Measurements from ENCODE around the gene DUSP1.

The DUSP1 gene

DNA sequence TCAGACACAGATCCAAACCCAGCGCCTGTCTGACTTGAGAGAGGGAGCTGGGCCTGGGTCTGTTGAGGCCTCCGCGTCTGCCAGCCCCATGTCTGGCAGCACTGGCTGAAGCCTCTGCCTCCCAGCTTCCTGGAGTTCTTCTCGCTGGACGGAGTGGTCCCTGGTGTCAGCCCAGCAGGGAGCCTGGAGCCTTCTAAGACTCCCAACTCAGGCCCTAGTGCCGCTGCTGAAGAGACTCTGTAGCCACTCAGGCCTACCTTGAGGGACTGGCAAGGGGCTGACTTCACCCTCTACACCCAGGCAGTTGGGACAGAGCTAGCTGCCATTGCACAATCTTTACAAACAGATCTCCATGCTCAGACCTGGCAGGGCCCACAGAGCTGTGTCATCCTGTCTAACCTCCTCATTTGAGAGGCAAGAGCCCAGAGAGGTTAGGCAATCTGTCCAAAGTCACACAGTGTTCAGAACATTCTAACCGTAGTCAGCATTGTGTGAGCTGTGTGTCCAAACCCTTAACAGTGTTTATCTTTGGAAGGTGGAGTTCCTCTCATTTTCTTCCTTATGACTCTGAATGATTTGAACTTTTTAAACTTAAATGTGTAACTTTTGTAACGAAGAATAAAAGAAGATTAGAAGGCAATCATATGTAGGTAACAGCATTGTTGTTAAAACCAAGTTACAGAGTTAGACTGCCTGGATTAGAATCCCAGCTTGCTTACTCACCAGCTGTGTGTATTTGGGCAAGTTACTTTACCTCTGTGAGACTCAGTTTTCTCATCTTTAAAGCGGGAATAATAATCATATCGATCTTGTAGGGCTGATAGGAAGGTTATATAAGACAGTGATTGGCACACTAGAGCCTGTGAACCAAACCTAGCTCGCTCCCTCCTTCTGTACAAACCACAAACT is 4.6 kb upstream of the DUSP1 start:
- TF ChIP-seq, protein P1, sequence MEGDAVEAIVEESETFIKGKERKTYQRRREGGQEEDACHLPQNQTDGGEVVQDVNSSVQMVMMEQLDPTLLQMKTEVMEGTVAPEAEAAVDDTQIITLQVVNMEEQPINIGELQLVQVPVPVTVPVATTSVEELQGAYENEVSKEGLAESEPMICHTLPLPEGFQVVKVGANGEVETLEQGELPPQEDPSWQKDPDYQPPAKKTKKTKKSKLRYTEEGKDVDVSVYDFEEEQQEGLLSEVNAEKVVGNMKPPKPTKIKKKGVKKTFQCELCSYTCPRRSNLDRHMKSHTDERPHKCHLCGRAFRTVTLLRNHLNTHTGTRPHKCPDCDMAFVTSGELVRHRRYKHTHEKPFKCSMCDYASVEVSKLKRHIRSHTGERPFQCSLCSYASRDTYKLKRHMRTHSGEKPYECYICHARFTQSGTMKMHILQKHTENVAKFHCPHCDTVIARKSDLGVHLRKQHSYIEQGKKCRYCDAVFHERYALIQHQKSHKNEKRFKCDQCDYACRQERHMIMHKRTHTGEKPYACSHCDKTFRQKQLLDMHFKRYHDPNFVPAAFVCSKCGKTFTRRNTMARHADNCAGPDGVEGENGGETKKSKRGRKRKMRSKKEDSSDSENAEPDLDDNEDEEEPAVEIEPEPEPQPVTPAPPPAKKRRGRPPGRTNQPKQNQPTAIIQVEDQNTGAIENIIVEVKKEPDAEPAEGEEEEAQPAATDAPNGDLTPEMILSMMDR (IDR thresholded peaks at IDR 0.05; ENCODE audit: low read depth, low read length, missing control alignments), result no peak
- no peak overlapping the region for H3K4me3 ChIP-seq (replicated peaks; ENCODE audit: low read depth, low read length)
- DNase-seq (ENCODE audit: extremely low read depth, low read depth), result no peak

DNA sequence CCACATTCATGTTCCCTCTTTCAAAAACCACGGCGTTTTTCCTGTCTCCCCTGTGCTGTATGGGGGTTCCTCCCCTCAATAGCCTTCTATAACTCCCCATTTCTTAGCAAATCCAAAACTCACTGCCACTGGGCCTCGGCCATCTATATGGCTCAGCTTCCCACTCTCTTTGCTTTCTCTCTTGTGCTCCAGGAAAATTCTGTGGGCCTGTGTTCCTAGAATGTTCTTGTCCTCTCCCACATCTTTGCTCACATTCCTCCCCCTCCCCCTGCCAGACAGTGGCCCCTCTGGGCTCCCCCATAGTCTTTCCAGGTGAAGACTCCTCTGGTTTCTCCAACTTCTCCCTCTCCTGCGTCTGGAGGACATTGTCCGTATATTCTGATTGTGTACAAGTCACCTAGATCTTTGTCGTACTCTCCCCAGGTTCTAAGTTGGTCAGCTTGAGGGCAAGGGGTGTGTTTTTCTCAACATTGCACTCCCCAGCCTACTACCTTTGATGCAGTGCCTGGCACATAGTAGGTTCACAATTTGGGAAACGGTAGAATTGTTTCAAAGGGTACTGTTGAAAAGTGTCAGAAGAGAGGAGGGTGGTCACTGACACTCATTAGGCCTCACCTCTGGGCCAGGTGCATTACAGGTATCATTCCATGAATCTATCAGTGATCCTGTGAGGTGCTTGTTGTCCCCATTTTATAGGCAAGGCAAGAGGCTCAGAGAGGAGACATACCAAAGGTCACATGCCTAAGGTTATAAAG is 3.7 kb upstream of the DUSP1 start:
- TF ChIP-seq, protein P1 (IDR thresholded peaks at IDR 0.05; ENCODE audit: low read depth, low read length, missing control alignments), result no peak
- DNase-seq (ENCODE audit: extremely low read depth, low read depth), result no peak
- H3K4me3 ChIP-seq (replicated peaks; ENCODE audit: low read depth, low read length), result no peak overlapping the region

DNA sequence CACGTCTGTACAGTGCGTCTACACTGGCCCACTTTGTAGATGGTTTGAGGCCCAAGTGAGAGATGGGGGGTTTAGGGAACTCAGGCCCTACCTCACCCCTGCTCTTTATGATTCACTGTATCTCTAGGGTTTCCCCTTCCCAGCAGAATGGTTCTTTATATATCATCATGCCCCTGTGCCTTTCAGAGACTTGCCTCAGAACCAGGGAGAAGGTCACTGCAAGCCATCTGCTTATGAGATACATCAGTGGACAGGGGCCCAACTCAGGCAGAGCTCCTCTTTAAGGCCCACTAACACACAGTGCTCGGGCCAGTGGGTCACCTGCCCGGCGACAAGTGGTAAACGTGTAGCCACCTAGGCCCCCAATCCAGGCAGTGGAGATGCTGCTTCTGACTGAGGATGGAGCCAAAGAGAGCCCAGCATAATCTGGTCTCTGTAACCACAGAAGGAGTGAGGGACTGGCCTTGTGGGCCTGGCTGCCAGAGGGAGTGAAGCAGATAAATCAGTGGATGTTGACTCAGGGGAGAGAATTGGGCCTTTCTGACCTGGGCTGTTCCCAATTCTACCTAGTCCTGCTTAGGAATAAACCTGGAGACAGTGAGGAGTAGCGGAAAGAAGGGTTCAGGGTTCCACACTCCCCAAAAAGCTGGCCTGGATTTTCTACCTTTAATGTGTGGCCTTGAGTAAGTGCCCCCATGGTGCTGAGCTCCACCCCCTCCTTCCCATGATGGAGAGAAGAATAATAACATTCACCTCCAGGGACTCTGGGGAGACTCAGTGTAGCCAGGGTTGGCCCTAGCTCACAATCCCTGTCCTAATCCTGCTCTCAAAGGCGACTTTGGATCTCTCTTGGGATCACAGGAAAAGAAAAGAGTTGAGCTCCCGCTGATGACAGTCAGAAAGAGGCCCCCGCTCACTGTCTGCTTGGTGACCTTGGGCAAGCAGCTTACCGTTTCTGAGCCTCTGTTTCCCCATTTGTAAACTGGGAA is 2.8 kb upstream of the DUSP1 start:
- no peak for DNase-seq (ENCODE audit: extremely low read depth, low read depth)
- TF ChIP-seq, protein P1 (IDR thresholded peaks at IDR 0.05; ENCODE audit: low read depth, low read length, missing control alignments), result no peak
- no peak overlapping the region for H3K4me3 ChIP-seq (replicated peaks; ENCODE audit: low read depth, low read length)

DNA sequence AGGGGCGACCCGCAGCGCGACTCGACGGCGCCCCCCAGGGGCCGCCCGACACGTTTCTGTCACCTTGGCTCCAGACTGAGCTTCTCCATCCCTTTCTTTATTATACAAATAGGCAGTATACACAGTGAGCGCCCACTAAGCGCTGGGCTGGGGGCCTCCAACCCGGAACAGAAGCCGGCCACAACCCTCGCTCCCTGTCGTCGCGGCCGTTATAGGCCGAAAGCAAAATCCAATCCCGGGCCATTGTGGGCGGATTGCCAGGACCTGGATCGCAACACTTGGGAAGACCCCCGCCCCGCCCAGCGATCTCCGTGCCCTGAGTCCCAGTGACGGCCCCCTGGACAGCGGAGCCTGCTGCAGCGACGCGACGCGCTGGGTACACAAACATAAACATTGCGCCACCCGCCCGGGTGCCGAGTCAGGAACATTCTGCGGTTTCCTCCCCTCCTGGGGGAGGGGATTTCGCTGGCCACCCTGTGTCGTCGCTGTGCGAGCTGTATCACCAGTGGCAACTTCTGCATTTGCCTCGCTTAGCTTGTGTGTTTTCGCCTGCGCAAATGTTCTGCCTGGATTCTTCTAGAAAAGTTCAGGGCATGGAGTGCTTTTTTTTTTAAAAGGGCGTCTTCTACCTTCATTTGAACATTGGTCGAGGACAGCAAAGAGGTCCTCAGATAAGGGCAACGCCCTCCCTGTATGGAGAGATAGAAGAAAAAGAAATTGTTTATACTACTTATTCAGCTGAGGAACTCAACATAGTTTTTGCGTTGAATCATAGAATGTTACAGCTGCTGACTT is 1.3 kb upstream of the DUSP1 start:
- no peak for DNase-seq (ENCODE audit: extremely low read depth, low read depth)
- TF ChIP-seq, protein P1 (IDR thresholded peaks at IDR 0.05; ENCODE audit: low read depth, low read length, missing control alignments), result peak; percentile 86
- peak overlapping the region; percentile 80 for H3K4me3 ChIP-seq (replicated peaks; ENCODE audit: low read depth, low read length)

DNA sequence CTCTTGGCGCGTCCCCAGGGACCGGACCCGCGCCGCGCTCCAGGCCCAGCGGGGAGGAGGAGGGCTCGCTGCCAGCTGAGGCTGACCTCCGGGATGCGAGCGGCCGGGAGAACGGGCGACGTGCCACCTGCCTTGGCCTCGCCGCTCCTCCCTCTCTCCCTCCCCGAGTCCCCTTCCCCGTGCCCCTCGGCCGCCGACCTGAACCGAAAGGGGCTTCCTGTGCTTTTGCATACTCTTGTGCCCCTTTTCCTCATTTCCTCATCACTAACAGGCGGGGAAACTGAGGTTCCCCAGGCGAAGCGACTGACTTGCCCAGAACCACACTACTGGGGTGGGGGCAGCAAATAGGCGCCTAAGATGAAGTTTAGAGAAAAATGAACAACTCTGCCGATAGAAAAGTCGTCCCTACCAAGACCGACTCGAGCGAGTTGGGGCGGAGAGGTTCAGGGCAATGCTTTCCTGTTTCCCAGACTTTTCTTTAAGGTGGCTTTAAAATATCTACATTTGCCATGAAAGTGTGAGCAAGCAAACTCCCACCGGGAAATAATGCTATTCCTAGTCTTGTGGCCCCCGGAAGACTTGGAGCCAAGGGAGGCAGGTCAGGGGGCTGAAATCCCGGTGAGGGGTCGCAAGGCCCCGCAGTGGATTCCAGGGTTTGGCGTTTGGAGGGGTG is 580 bp upstream of the DUSP1 start:
- DNase-seq (ENCODE audit: extremely low read depth, low read depth), result no peak
- H3K4me3 ChIP-seq (replicated peaks; ENCODE audit: low read depth, low read length), result peak overlapping the region; percentile 80
- TF ChIP-seq, protein P1 (IDR thresholded peaks at IDR 0.05; ENCODE audit: low read depth, low read length, missing control alignments), result no peak

Data from HFF-Myc (cell line).